ENCODE results near the gene VDR.
"Not testable (repeated sequence)": the region's sequence is repeated elsewhere in the genome, so short reads cannot be mapped to it uniquely, and the experiment has no call there.

VDR gene

DNA sequence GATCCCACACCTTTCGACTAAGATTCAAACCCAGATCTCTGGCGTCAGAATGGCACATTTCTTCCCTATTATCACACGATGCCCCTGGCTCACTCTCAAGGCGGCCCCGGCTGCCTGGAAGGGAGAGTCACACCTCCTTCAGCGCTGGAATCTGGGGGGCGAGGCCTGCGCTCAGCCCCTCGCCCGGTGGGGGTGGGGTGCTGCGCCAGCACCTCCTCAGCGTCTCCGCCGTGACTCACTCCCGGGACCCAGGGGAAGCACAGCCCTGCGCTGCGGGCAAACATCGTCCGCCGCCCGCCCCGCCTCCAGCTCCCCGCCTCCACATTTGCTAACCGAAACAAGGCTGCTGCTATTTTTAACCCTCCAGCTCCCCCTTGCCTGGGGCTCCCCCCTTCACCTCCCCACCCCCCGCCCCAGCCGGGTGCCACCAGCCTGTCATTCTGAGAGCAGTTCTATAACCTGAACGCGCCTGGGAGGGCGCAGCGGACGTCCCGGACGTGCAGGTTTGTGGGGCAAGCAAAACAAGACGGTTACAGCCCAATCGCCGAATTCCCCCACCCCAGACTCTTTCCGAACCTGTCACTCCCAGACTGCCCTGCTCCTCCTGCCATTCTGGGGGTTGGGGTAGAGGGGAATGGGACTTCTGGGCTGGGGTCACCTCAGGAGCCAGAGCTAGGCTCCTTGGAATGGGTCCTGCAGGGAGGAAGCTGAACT, 91.8 kb downstream of the VDR start:
- peak; percentile 85 for DNase-seq (ENCODE audit: low read depth)

DNA sequence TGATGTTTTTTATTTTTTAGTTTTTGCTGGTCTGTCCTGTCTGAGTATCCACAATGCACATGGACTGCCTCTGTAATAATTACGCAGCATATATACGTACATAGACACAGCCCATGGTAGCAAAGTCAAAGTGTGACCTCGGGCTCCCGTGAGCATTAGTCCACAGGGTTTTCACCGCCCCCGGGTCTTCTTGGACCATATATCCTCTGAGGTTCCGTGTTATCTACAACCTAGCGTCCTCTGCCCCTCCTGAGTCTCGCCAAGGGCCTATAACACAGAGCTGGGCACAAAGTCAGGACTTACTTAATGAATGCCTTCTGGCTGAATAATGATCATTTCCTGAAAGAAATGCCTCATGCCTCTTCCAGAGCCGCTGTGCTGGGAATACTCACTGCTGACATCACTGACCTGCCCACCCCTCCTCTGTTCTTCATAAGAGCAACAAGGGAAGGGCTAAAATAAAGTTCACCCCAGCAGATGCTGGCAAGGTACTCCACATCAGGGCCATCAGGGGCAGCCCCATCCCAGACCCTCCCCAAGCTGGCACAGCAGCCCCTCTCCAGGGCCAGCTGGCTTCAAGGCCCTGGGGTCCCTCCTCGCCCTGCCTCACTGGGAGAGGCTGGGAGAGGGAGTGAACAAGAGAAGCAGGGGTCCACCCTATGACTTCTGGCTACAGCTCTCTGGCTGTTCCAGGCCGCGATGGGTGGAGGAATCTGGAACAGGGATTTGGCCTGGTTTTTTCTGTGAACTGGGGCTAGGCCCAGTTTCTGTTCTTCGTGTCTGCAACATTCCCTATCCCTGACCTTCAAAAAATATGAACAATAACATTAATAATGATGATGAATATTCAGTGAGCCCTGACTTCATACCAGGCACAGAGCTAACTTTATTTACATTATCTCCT, 93.0 kb downstream of the VDR start:
- DNase-seq (ENCODE audit: low read depth) = no peak

DNA sequence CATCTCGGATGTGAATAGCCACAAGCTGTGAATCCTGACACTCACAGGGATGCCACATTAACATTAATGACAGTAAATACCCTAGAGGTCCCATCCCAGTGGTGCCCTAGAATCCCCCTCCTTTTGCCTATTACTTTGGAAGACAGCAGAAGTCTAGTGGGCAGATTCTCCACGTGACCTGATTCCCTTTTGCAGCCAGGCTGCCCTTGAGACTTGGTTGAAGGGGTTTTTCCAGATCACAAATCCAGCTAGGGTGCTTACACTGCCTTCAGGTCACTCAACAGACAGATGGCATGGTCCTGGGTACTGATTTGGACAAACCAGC, 93.8 kb downstream of the VDR start:
- DNase-seq (ENCODE audit: low read depth) = no peak

DNA sequence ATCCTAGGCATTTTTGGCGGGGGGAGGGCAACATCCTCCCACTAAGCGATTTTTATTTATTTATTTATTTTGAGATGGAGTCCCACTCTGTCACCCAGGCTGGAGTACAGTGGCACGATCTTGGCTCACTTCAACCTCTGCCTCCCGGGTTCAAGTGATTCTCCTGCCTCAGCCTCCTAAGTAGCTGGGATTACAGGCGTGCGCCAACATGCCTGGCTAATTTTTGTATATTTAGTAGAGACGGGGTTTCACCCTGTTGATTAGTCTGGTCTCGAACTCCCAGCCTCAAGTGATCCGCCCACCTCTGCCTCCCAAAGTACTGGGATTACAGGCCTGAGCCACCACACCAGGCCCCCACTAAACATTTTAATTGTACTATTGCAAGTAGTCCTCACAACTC, 95.3 kb downstream of the VDR start:
- not testable (repeated sequence) for DNase-seq (ENCODE audit: low read depth)

DNA sequence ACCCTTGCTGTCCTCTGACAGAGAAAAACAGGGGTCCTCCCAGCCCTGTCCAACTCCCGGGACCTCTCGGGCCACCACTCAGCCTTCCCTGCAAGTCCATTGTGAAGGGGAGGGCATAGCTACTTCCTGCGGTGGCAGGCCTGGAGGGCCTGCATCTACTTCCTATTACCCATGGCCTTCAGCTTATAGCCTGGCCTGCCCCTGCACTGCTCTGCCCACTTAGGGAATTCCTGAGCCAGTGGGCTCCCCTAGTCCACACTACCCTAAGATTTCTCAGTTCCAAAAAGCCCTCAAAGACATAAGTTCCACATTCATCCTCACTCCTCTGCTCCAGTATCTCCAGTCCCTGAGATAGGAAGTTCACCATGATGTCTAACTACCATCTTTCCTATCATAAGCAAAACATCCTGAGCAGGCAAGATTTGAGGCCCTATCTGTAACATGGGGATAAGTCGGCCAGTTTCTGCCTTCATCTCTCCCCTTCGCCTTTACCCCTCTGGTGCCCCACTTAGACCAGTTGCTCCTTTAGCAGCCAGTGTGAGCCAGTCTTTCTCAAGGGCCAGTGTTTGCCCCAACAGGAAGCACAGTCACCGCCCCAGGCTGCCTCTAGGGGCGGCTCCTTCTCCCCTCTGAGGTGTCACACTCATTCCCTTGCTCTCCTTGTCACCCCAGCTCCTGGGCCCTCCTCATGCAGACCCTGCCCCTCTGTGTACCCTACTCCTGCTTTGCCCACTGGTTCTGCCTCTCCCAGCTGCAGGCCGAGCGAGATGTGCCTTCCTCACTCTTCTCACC, 96.0 kb downstream of the VDR start:
- DNase-seq (ENCODE audit: low read depth) = no peak

DNA sequence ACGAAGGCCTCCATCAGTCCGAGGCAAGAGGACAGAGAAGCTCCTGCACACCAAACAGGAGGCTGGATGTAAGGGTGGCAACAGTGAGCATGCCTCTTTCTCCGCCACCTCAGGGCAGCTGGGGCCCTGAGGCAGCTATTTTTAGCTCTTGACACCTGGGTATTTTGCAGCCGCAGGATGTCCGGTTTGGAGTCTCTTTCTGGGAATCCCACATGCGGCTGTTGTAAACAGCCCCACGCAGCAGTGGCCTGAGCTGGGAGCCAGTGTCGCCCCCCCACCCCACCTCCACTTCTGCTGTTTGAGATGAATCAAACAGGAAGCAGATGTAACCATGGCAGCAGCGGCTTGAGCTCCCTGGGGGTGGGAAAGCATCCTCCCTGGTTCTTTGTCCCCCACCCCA, 96.7 kb downstream of the VDR start:
- DNase-seq (ENCODE audit: low read depth) = peak; percentile 60

DNA sequence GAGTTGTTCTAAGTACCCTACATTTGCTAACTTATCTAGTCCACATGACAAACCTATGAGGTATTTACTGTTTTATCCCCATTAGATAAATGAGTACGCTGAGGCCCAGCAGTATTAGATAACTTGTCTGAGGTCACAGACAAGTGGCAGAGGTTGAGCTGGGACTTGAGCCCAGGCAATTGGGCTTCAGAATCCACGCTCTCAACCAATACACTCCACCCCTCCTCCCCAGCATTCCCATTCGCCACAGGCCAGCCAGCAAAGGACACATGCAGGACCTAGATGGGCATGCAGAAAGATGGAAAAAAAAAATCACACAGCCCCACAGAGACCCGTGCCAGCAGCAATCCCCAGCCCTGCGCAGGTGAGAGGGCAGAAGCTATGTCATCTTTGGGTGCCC, 97.5 kb downstream of the VDR start:
- no peak for DNase-seq (ENCODE audit: low read depth)

DNA sequence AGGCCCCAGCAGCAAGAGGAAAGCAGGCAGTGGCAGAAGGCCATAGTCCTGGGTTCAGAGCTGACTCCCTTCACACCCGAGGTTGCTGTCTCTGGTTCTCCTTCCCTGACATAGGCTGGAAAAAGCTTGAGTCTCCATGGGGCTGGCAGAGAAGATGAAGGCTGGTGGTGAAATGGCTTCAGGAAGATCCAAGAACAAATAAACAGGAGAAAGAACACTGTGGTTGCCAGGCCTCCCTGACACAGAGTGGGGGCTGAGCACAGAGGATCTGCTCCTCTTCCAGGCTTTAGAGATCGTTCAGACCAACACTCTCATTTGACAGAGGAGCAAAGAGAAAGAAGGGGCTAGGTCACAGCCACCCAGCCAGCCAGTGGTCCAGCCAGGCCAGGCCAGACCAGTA, 99.4 kb downstream of the VDR start:
- DNase-seq (ENCODE audit: low read depth) = no peak

DNA sequence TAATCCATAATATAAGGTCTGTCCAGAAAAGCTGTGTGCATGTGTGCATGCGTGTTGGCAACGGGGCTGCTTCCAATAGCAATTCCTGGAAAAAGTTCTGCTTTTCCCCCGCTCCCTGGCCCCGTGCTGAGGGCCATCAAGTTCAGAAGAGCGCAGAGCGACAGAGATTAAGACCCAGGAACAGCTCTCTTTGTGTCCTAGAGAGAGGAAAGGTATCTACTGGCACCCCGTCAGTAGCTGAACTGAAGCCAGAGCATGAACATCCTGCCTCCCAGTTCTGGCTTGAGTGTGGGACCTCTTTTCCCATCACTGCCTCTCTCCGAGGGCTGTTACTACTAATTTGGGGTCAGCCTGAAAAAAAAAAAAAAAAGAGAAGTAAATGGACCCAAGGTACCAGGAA, 100.6 kb downstream of the VDR start:
- DNase-seq (ENCODE audit: low read depth) = no peak

DNA sequence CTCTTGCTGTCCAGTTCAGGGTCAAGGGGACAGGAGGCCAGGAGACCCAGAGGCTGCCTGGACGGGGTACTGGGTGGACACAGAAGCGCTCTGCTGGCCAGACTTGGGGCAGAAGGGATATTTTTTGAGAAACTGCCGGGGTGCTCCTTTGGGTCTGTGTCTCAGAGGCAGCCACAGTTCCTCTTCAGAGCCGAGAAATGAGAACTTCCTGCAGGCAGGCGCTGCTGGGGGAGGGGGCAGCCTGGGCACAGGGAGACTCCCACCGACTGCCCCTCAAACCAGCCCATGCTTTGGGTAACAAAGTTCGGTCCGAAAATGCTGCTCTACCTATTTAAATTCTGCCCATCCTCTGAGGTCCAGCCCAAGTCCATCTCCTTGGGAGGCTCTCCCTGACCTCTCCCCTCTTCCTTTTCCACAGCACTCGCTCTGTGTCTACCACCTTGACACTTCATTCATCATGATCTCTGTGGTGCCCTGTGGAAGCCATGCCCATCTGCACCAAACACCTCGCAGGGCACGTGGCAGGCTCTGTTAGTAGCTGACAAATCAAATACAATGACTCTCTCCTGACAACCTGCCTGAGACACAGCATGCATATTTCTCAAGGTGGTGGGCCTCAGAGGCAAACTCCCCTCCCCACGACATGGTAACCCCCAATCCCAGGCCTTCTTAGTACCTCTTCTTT, 101.5 kb downstream of the VDR start:
- no peak for DNase-seq (ENCODE audit: low read depth)

DNA sequence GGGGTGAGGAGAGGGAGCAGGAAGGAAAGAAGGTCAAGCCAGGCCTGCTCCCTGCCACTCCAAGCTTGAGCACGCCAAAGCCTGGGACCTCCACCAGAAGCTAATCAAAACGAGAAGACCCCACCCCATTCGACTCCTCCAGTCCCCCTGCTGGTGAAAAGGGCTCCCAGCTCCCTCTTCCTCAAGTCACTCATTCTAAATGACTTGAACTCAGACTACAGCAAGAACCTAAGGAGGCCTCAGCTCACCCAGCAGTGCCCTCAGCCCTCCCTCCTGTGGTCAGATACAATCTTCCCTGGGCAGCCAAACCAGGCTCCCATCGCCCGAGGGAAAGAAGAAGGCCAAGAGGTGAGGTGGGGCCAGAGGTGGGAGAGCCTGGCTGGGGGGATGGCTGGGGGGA, 102.5 kb downstream of the VDR start:
- no peak for DNase-seq (ENCODE audit: low read depth)

DNA sequence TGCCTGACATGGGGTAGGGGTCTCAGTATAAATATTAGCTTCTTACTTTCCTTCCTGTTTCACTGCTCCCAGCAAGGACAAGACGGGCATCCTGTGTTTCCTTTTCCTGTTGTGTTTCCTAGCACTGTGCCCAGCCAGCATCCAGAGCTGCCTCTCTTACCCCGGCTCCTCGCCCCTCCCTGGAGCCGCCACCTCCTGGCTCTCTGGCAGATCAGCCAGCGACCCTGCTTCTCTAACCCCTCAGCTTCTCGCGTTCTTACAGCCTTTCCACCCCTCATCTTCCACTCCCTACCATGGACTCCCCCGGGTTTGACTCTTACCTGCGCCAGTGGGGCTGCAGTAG, 102.9 kb downstream of the VDR start:
- no peak for DNase-seq (ENCODE audit: low read depth)

DNA sequence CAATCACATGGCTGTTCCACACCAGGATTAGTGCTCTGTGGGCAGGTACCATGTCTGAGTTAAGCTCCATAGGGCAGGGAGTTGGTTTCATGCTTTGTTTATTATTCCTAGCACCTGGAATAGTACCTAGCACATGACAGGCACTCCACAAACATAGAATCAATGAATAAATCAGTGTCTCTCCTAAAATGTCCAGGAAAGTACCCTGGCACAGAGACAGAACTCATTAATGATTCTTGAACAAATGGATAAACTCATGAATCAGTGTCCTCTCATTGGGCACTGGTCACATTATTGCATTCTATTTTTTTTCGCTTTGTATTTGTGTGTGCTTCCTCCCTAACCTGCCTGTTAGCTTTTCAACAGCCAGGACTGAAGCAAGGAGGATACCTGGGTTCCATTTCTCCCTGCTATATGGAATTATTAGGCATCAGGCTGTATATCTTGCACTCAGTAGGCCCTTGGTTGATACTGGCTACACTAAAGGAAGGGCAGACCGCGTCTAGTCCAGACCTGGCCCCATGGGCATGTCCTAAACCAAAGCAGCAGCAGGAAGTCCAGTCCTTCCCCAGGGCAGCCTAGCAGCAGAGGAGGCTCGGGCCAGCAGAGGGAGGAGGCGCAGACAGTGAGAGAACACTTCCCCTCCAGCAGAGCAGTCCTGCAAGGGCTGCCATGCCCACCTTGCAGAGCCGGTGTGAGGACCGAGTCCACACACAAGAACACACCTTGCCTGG, 103.5 kb downstream of the VDR start:
- no peak for DNase-seq (ENCODE audit: low read depth)

DNA sequence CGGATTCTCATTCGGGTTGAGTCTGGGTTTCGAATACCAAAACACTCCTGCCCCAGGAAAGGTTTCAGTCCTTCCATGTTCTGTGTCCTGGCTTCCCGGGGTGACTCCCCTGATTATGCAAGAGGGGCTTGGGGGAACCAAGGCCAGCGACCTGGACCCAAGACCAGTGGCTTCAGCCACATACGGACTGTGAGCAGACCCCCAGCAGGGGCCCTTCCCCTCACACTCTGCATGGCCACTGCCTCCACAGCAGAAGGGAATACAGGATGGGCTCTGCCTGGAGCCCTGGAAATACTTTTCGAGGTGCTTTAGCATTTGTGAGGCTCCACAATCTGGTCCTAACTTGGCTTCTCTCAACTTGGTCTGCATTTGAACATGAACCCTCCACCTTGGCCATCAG, 104.2 kb downstream of the VDR start:
- DNase-seq (ENCODE audit: low read depth) = no peak

DNA sequence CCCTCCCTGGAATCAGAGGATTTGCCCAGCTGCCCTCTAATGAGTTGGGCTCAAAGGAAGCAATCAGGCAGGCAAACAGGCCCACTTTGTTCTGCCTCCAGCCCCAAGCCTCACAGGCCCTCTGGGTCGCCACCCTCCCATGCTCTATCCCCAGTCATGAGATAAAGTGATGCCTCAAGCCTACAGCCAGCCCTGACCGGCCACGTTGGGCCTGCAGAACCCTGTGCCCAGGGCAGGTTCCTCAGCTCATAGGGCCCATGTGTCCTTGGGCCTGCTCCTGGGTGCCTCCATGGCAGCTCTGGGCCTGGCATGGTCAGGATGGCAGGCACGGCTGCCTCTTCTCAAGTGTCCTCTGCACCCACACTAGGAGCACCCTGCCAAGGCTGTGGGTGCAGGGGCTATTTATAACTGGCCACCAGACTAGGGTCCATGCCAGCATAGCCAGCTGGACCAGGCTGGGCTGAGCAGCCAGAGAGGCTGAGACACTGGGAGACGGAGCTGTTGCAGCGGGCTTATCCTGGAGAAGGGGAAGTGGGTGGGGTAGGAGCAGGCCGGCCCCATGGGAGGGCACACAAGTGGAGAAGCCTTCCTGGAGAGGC, 105.3 kb downstream of the VDR start:
- DNase-seq (ENCODE audit: low read depth) = no peak

DNA sequence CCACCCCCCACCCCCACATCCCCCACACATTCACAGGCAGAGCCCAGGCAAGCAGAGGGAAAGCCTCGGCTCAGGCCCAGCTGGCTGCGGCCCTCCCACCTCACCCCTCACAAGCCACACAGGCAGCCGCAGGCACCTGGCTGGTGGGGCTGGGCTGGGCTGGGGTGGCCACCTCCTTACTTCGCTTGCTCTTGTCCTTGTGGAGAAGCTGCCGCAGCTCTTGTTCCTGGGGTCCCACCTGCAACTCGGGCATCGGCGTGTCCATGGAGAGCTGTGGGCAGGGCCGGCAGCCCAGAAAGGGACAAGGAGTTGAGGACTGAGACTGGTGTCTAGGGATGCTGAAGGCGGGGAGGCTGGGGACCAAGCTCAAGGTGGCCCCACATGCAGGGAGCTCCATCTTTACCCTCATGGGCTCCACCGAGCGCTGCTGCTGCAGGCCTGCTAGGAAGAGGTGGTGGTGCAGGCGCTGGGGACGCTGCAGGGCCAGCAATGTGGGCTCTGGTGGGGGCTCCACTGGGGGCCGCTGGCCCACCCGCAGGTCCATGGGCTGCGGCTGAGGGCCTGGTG, 106.3 kb downstream of the VDR start:
- DNase-seq (ENCODE audit: low read depth) = no peak

DNA sequence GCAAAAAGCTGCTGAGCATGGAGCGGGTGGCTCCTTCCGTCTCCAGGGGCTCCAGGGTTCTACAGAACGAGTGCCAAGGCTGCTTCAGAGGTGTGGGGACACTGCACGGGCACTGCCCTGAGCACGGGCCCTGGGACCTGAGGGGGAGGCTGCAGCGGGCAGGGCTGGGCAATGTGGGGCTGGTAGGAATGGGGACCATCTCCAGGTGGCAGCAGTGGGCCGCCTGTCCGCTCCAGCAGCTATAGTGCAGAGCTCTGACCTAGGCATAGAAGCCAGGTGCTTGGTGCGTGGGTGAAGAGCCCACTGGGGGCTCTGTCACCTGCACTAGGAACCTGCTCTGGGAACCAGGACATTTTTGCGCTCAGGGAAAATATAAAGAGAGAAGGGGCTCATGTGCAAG, 107.4 kb downstream of the VDR start:
- no peak for DNase-seq (ENCODE audit: low read depth)

DNA sequence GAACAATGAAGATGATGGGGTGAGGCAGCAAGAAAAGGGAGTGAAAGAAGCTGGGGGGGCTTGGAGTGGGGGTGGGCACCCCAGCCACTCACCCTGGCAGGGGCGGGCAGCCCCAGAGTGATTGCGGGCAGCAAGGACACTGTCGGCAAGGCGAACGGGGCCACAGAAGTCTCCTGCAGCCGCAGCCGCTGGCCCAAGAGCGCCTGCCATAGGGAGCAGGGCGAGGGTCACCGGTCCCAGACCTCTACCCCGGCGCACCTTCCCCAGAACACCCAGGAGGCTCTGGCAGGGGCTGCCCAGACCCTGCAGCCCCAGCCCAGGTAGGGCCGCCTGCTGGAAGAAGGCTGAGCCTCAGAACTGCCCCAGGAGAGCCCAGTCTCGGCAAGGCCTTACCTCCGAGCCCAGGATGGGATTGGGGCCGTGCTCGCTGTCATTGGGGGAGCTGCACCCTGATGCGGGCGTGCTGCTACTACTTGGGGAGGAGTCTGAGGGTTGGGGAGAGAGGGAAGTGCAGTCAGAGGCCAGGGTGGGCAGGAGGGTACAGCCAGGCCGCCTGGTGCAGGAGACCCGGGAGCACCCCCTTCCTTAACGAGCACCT, 108.9 kb downstream of the VDR start:
- DNase-seq (ENCODE audit: low read depth) = no peak

DNA sequence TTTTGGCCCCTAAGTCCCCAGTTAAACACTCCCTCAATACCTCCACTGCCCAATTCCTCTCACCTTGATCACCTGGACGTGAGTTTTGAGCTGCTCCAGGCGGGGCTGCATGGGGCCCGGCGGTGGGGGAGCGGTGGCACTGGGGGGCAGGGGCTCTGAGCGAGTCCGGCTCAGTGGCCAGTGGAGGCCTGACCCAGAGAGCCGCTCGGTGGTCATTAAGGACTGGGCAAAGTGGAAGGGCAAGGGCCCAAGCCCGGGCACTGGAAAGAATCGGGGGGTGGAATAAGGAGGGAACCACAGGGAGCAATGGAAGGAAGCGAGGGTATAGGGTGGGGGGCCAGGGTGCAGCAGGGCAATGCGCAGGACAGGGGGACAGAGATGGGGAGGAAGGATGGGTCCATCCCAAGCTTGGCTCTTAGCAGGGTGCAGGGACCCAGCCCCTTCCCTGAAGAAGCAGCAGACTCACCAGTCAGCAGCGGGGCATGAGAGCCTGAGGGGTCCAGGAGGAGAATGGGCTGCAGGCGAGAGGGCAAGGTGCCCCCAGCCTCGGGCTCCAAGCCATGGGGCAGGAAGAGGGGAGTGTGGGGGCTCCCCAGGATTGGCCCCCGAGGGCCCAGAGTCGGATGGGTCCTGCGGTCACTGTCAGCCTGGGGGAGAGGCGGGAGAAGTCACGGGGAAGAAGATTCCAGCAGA, 109.5 kb downstream of the VDR start:
- DNase-seq (ENCODE audit: low read depth) = no peak

DNA sequence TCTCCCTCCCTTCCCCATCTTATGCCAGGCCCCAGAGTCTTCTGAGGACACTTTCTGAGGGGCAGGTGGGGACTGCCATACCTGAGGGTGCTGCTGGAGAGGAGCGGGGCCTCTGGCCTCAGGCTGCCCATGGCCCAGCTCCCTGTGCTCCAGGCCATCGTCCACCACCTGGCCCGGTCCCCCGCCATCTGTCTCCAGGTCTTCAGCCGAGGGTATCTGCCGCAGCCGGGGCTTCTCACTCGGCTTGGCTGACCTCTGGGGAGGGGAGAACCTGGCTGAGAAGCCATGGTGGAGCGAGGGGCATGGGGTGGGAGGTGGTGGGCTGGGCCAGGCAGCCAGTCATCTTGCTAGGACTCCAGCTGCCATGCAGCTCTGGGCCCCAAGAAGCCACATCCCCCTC, 110.1 kb downstream of the VDR start:
- no peak for DNase-seq (ENCODE audit: low read depth)

All from stimulated activated CD8-positive, alpha-beta memory T cell treated with anti-CD3 and anti-CD28 coated beads, Interleukin-7, amount 100 ng/mL, for 24 hours (primary cell).